GM12891 (cell line): Measurements from ENCODE around the gene MYH9.

Experiments
- POLR2A ChIP-seq: IDR thresholded peaks from 2 replicates; pipeline ENCODE4 v1.6.1; 2011; ENCODE audit warnings: low read depth, low read length, control low read depth
- POLR2AphosphoS5 ChIP-seq: IDR thresholded peaks from 2 replicates; pipeline ENCODE4 v1.6.1; 2011; ENCODE audit warnings: low read depth, low read length, control low read depth

- no peak for TF ChIP-seq POLR2A
- no peak for TF ChIP-seq POLR2AphosphoS5
Measured at GRCh38 chr22:36285017-36285416, 102.8 kb downstream of the MYH9 start.
